ENCODE data around the gene BIN2. TPM values are rescaled to one million over a fixed set of nuclear protein-coding genes. Genes with fewer than 3 reads are reported as not detected.
"Not testable (repeated sequence)": the region's sequence is repeated elsewhere in the genome, so short reads cannot be mapped to it uniquely, and the experiment has no call there.

Gene BIN2
- polyA plus RNA-seq, 4 donors = 1.7 to 5.1 (median 2.9) TPM

- no peak for DNase-seq (ENCODE audit: low read depth in 4 of 4, low spot score in 3 of 4)
These were observed 59.0 kb downstream of the BIN2 start for GRCh38 chr12:51265024-51265423.

- DNase-seq (ENCODE audit: low read depth in 4 of 4, low spot score in 3 of 4) = no peak
These were observed 59.7 kb downstream of the BIN2 start for GRCh38 chr12:51264297-51264696.

GRCh38 chr12:51263341-51263740 lies 60.6 kb downstream of the BIN2 start:
- DNase-seq (ENCODE audit: low read depth in 4 of 4, low spot score in 3 of 4) = no peak

- no peak for DNase-seq (ENCODE audit: low read depth in 4 of 4, low spot score in 3 of 4)
These were observed 61.2 kb downstream of the BIN2 start for GRCh38 chr12:51262758-51263177.

GRCh38 chr12:51259600-51259999 lies 64.4 kb downstream of the BIN2 start:
- DNase-seq (ENCODE audit: low read depth in 4 of 4, low spot score in 3 of 4) = not testable (repeated sequence)

- DNase-seq (ENCODE audit: low read depth in 4 of 4, low spot score in 3 of 4) = no peak
These were observed 69.4 kb downstream of the BIN2 start for GRCh38 chr12:51254536-51254935.

- no peak for DNase-seq (ENCODE audit: low read depth in 4 of 4, low spot score in 3 of 4)
These were observed 70.7 kb downstream of the BIN2 start for GRCh38 chr12:51253276-51253675.

GRCh38 chr12:51247523-51248206 lies 76.3 kb downstream of the BIN2 start:
- no peak for DNase-seq (ENCODE audit: low read depth in 4 of 4, low spot score in 3 of 4)

- DNase-seq (ENCODE audit: low read depth in 4 of 4, low spot score in 3 of 4) = no peak
These were observed 77.6 kb downstream of the BIN2 start for GRCh38 chr12:51246254-51246853.

- DNase-seq (ENCODE audit: low read depth in 4 of 4, low spot score in 3 of 4) = no peak
These were observed 78.3 kb downstream of the BIN2 start for GRCh38 chr12:51245476-51246253.

GRCh38 chr12:51244269-51244668 lies 79.7 kb downstream of the BIN2 start:
- no peak for DNase-seq (ENCODE audit: low read depth in 4 of 4, low spot score in 3 of 4)

GRCh38 chr12:51242876-51243275 lies 81.1 kb downstream of the BIN2 start:
- no peak for DNase-seq (ENCODE audit: low read depth in 4 of 4, low spot score in 3 of 4)

GRCh38 chr12:51242120-51242519 lies 81.9 kb downstream of the BIN2 start:
- DNase-seq (ENCODE audit: low read depth in 4 of 4, low spot score in 3 of 4) = no peak

GRCh38 chr12:51240971-51241370 lies 83.0 kb downstream of the BIN2 start:
- DNase-seq (ENCODE audit: low read depth in 4 of 4, low spot score in 3 of 4) = no peak

- DNase-seq (ENCODE audit: low read depth in 4 of 4, low spot score in 3 of 4) = peak; percentile 88 to 92 (median 90)
These were observed 85.3 kb downstream of the BIN2 start, which contains the start of gene DAZAP2 for GRCh38 chr12:51238510-51239334. Gene DAZAP2 (plus strand): TSS chr12:51238826. CDS start chr12:51238908, 82 bp downstream.

GRCh38 chr12:51238037-51238509 lies 85.9 kb downstream of the BIN2 start:
- no peak for DNase-seq (ENCODE audit: low read depth in 4 of 4, low spot score in 3 of 4)

- DNase-seq (ENCODE audit: low read depth in 4 of 4, low spot score in 3 of 4) = no peak
These were observed 89.4 kb downstream of the BIN2 start for GRCh38 chr12:51234530-51234929.

- no peak for DNase-seq (ENCODE audit: low read depth in 4 of 4, low spot score in 3 of 4)
These were observed 91.3 kb downstream of the BIN2 start for GRCh38 chr12:51232642-51233041.
